ENCODE measurements around the gene PCDHB15. TPM values are rescaled to one million over a fixed set of nuclear protein-coding genes. Genes with fewer than 3 reads are reported as not detected.
A peak's percentile ranks its signal among the peaks of the same experiment; 100 is the strongest.
"Not testable (repeated sequence)": the region's sequence is repeated elsewhere in the genome, so short reads cannot be mapped to it uniquely, and the experiment has no call there.

Gene PCDHB15
- 1 to 10 TPM in 2 of 4 donors, under 1 TPM in 2; 0.09 to 1.3 (median 1.0) TPM for total RNA-seq

- no peak for DNase-seq
- Histone ChIP-seq H3K4me3 (peak within 1 kb of the TSS in 2 of 4 donors; percentile 25 to 43), H3K9me3 (peaks cover 4 to 99% (median 86%) of the 10 kb centered on the region in 3 donors), H3K27ac (no peak within 1 kb of the TSS), H3K27me3 (no peaks in the 10 kb centered on the region), H3K4me1 (no peaks in the 10 kb centered on the region), H3K36me3 (no peaks in the 10 kb centered on the region)
- WGBS, 2 donors: 9 to 12% methylated on average over 13 to 16 of the region's 16 CpGs
- TF ChIP-seq CTCF (IDR thresholded peaks at IDR 0.05) (peak in 1 of 6 experiments; percentile 26), POLR2A (IDR thresholded peaks at IDR 0.05) (no peak)
- intact Hi-C loops (cut with DNase I): no loop called here
Observed at GRCh38 chr5:141245250-141245717, at the start of gene PCDHB15. Gene PCDHB15, plus strand, starts transcription at chr5:141245395. Its CDS starts 184 bp downstream, at chr5:141245579.

DNA sequence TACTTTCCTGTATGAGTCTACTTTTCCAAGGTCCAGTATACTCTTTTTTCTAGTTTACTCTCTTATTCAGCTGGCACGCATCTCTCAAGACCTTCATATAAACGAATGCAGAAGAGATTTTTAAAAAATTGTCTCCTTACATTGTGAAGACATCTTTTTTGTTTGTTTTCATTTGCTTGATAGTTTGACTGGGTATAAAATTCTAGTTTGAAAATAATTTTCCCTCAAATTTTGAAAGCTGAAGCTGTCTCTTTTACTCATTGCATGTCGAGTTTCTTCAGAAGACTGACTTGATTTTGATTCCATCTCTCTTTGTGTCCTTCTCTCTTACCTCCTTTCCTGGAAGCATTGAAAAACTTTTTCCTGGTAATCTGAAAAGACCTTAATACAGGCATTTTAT, 48.8 kb upstream of the PCDHB15 start:
- intact Hi-C loops (cut with DNase I): no loop called here
- H3K27ac ChIP-seq: no peak overlapping the region
- no peaks in the 10 kb centered on the region for H3K36me3 ChIP-seq
- H3K27me3 ChIP-seq: no peaks in the 10 kb centered on the region
- no peak for TF ChIP-seq POLR2A (IDR thresholded peaks at IDR 0.05)
- no peak for TF ChIP-seq CTCF (IDR thresholded peaks at IDR 0.05)
- no peak for DNase-seq
- WGBS, 2 donors: 46 to 47% methylated on average over 3 of the region's 3 CpGs
- no peak overlapping the region for H3K4me3 ChIP-seq
- H3K9me3 ChIP-seq: peaks cover 0 to 79% (median 30%) of the 10 kb centered on the region in 3 donors
- H3K4me1 ChIP-seq: no peaks in the 10 kb centered on the region

- TF ChIP-seq POLR2A (IDR thresholded peaks at IDR 0.05) (no peak), CTCF (IDR thresholded peaks at IDR 0.05) (peak in 1 of 6 experiments; percentile 17)
- DNase-seq: no peak
- peaks cover 0 to 87% (median 47%) of the 10 kb centered on the region in 3 donors for H3K9me3 ChIP-seq
- H3K36me3 ChIP-seq: no peaks in the 10 kb centered on the region
- H3K4me1 ChIP-seq: no peaks in the 10 kb centered on the region
- H3K27ac ChIP-seq: no peak within 1 kb of the TSS
- H3K27me3 ChIP-seq: no peaks in the 10 kb centered on the region
- H3K4me3 ChIP-seq: peak within 1 kb of the TSS in 2 of 4 donors; percentile 14 to 32
- intact Hi-C loops (cut with DNase I): no loop called here
- WGBS, 2 donors: 35 to 48% methylated on average over 19 to 20 of the region's 21 CpGs
Observed at GRCh38 chr5:141199359-141200235, 45.6 kb upstream of the PCDHB15 start, which contains the start of gene PCDHB11. Gene PCDHB11, plus strand, starts transcription at chr5:141199627. Its CDS starts 148 bp downstream, at chr5:141199775.

DNA sequence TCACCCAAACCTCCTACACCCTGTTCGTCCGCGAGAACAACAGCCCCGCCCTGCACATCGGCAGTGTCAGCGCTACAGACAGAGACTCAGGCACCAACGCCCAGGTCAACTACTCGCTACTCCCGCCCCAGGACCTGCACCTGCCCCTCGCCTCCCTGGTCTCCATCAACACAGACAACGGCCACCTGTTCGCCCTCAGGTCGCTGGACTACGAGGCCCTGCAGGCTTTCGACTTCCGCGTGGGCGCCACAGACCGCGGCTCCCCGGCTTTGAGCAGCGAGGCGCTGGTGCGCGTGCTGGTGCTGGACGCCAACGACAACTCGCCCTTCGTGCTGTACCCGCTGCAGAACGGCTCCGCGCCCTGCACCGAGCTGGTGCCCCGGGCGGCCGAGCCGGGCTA, 44.1 kb upstream of the PCDHB15 start:
- H3K36me3 ChIP-seq; intact Hi-C loops (cut with DNase I); H3K27me3 ChIP-seq; H3K4me1 ChIP-seq; H3K4me3 ChIP-seq; DNase-seq; H3K27ac ChIP-seq: not testable (repeated sequence)
- peaks cover 0 to 81% (median 37%) of the 10 kb centered on the region in 3 donors for H3K9me3 ChIP-seq
- WGBS, 2 donors: 34 to 53% methylated on average over 6 to 10 of the region's 38 CpGs

DNA sequence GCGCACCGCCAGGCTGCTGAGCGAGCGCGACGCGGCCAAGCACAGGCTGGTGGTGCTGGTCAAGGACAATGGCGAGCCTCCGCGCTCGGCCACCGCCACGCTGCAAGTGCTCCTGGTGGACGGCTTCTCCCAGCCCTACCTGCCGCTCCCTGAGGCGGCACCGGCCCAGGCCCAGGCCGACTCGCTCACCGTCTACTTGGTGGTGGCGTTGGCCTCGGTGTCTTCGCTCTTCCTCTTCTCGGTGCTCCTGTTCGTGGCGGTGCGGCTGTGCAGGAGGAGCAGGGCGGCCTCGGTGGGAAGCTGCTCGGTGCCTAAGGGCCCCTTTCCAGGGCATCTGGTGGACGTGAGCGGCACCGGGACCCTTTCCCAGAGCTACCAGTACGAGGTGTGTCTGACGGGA, 43.5 kb upstream of the PCDHB15 start:
- H3K4me3 ChIP-seq; H3K36me3 ChIP-seq; H3K27me3 ChIP-seq; H3K27ac ChIP-seq; H3K4me1 ChIP-seq; intact Hi-C loops (cut with DNase I); DNase-seq: not testable (repeated sequence)
- H3K9me3 ChIP-seq: peaks cover 0 to 76% (median 31%) of the 10 kb centered on the region in 3 donors
- 50 to 57% methylated on average over 4 to 9 of the region's 35 CpGs for WGBS, 2 donors

GRCh38 chr5:141208478-141208877, 36.7 kb upstream of the PCDHB15 start, which contains the start of gene PCDHB12:
Gene PCDHB12, plus strand, starts transcription at chr5:141208719. Its CDS starts 189 bp downstream, at chr5:141208908.
- H3K9me3 ChIP-seq: peaks cover 0 to 44% (median 16%) of the 10 kb centered on the region in 3 donors
- 32 to 43% methylated on average over 11 of the region's 11 CpGs for WGBS, 2 donors

DNA sequence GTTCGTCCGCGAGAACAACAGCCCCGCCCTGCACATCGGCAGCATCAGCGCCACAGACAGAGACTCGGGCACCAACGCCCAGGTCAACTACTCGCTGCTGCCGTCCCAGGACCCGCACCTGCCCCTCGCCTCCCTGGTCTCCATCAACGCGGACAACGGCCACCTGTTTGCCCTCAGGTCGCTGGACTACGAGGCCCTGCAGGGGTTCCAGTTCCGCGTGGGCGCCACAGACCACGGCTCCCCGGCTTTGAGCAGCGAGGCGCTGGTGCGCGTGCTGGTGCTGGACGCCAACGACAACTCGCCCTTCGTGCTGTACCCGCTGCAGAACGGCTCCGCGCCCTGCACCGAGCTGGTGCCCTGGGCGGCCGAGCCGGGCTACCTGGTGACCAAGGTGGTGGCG, 34.9 kb upstream of the PCDHB15 start:
- 39 to 60% methylated on average over 4 to 8 of the region's 39 CpGs for WGBS, 2 donors
- peaks cover 0 to 24% (median 0%) of the 10 kb centered on the region in 4 donors for H3K27me3 ChIP-seq
- H3K27ac ChIP-seq; DNase-seq; H3K36me3 ChIP-seq; H3K4me1 ChIP-seq; intact Hi-C loops (cut with DNase I); H3K4me3 ChIP-seq: not testable (repeated sequence)
- peaks cover 0 to 41% (median 20%) of the 10 kb centered on the region in 3 donors for H3K9me3 ChIP-seq

More at GRCh38 chr5:141208478-141208877, 36.7 kb upstream of the PCDHB15 start, which contains the start of gene PCDHB12:
- peaks cover 0 to 24% (median 0%) of the 10 kb centered on the region in 4 donors for H3K27me3 ChIP-seq
- intact Hi-C loops (cut with DNase I): no loop called here
- H3K4me3 ChIP-seq: peak within 1 kb of the TSS in 1 of 4 donors; percentile 5
- TF ChIP-seq POLR2A (IDR thresholded peaks at IDR 0.05) (no peak), CTCF (IDR thresholded peaks at IDR 0.05) (no peak)
- H3K4me1 ChIP-seq: no peaks in the 10 kb centered on the region
- no peak for DNase-seq
- H3K36me3 ChIP-seq: no peaks in the 10 kb centered on the region
- H3K27ac ChIP-seq: no peak within 1 kb of the TSS

- Histone ChIP-seq H3K9me3 (peaks cover 0 to 45% (median 23%) of the 10 kb centered on the region in 3 donors), H3K27me3 (peaks cover 0 to 24% (median 0%) of the 10 kb centered on the region in 4 donors)
- no CpG with 5 or more reads among the region's 27 CpGs for WGBS, 2 donors
- H3K36me3 ChIP-seq; H3K27ac ChIP-seq; DNase-seq; H3K4me1 ChIP-seq; intact Hi-C loops (cut with DNase I); H3K4me3 ChIP-seq: not testable (repeated sequence)
Observed at GRCh38 chr5:141210849-141211248, 34.3 kb upstream of the PCDHB15 start.
